ENCODE measurements around the gene EPB41L1. TPM values are rescaled to one million over a fixed set of nuclear protein-coding genes. Genes with fewer than 3 reads are reported as not detected.

EPB41L1 gene
- total RNA-seq, 4 donors from 2014 or later = 9.0 to 33.5 (median 20.4) TPM

- intact Hi-C loops (cut with DNase I; ENCODE audit: low total_unique reads) = no loop called here
- 74 to 75% methylated on average over 4 of the region's 4 CpGs for WGBS, 2 donors
- TF ChIP-seq POLR2A (IDR thresholded peaks at IDR 0.05) (no peak), CTCF (IDR thresholded peaks at IDR 0.05) (no peak)
- no peak for DNase-seq (ENCODE audit: low spot score in 2 of 2)
- H3K4me3 ChIP-seq (ENCODE audit: low read depth, poor library complexity, severe bottlenecking) = no peak overlapping the region
Observed at GRCh38 chr20:36246401-36246800, 91.9 kb downstream of the EPB41L1 start.

GRCh38 chr20:36248836-36249235 is 94.3 kb downstream of the EPB41L1 start:
- DNase-seq (ENCODE audit: low spot score in 2 of 2) = no peak
- TF ChIP-seq POLR2A (IDR thresholded peaks at IDR 0.05) (no peak), CTCF (IDR thresholded peaks at IDR 0.05) (no peak)
- 70 to 79% methylated on average over 4 of the region's 4 CpGs for WGBS, 2 donors
- H3K4me3 ChIP-seq (ENCODE audit: low read depth, poor library complexity, severe bottlenecking) = no peak overlapping the region
- intact Hi-C loops (cut with DNase I; ENCODE audit: low total_unique reads) = no loop called here

GRCh38 chr20:36249450-36249849 is 94.9 kb downstream of the EPB41L1 start:
- no peak for DNase-seq (ENCODE audit: low spot score in 2 of 2)
- H3K4me3 ChIP-seq (ENCODE audit: low read depth, poor library complexity, severe bottlenecking) = no peak overlapping the region
- TF ChIP-seq POLR2A (IDR thresholded peaks at IDR 0.05) = no peak
- no peak for TF ChIP-seq CTCF (IDR thresholded peaks at IDR 0.05)
- intact Hi-C loops (cut with DNase I; ENCODE audit: low total_unique reads) = no loop called here
- 65 to 77% methylated on average over 3 of the region's 3 CpGs for WGBS, 2 donors

- intact Hi-C loops (cut with DNase I; ENCODE audit: low total_unique reads) = no loop called here
- DNase-seq (ENCODE audit: low spot score in 2 of 2) = no peak
- WGBS, 2 donors = 63 to 70% methylated on average over 5 of the region's 5 CpGs
- TF ChIP-seq CTCF (IDR thresholded peaks at IDR 0.05) (no peak), POLR2A (IDR thresholded peaks at IDR 0.05) (no peak)
- H3K4me3 ChIP-seq (ENCODE audit: low read depth, poor library complexity, severe bottlenecking) = no peak overlapping the region
Observed at GRCh38 chr20:36251426-36251825, 96.9 kb downstream of the EPB41L1 start.

GRCh38 chr20:36252511-36252910 is 98.0 kb downstream of the EPB41L1 start:
- intact Hi-C loops (cut with DNase I; ENCODE audit: low total_unique reads) = no loop called here
- TF ChIP-seq POLR2A (IDR thresholded peaks at IDR 0.05) = no peak
- TF ChIP-seq CTCF (IDR thresholded peaks at IDR 0.05) = no peak
- DNase-seq (ENCODE audit: low spot score in 2 of 2) = no peak
- WGBS, 2 donors = 86 to 88% methylated on average over 3 of the region's 3 CpGs
- H3K4me3 ChIP-seq (ENCODE audit: low read depth, poor library complexity, severe bottlenecking) = no peak overlapping the region

GRCh38 chr20:36253036-36253435 is 98.5 kb downstream of the EPB41L1 start:
- no peak for DNase-seq (ENCODE audit: low spot score in 2 of 2)
- WGBS, 2 donors = 89 to 96% methylated on average over 9 of the region's 9 CpGs
- intact Hi-C loops (cut with DNase I; ENCODE audit: low total_unique reads) = no loop called here
- no peak overlapping the region for H3K4me3 ChIP-seq (ENCODE audit: low read depth, poor library complexity, severe bottlenecking)
- TF ChIP-seq POLR2A (IDR thresholded peaks at IDR 0.05) (no peak), CTCF (IDR thresholded peaks at IDR 0.05) (no peak)

Data from lower leg skin (tissue), 4 donors.